Urothelium cell line (cell line): ENCODE data around the gene ZNF112.

Experiments
- DNase-seq: peaks from one replicate; pipeline ENCODE4 v3.0.0; 2011; ENCODE audit warnings: low spot score, mixed read lengths
- FAIRE-seq: peaks from 2 replicates; lab custom pipeline; 2011; peaks lifted over from hg19 to GRCh38; lab: Jason Lieb, UNC

Gene ZNF112

DNA sequence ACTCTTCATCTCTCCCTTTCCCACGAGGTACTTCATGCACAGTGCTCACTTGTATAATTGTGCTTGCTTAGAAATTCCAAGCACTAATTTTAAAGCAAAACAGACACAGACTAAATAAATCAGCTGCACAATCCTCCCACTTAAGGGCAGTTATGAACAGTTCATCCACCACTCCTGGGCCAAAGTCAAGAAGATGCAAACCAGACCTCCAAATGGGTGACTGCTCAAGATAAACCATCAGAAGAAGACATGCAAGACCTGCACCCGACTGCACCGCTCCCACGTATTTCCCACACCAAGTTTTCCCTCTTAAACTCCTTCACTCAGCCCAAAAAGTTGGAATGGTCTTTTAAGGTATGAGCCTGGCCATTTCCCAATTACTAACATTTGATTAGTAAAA is 71.5 kb downstream of the ZNF112 start:
- FAIRE-seq, result no peak
- no peak for DNase-seq

DNA sequence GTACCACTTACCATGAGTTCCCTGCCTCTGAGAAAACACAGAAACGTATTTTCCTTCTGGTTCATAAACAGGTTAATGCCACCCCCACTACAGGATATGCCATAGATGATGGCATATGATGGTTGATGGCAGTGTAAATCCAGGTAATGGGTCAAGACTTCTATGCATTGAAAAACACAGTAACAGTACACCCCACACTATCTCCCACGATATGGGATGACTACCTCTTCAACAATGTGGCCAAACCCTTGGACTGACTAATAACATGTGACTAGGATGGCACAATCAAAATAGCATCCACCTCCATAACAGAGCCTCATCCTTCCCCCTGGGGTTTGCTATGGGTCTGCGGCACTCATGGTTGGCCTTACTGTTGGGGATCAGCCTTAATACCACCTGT is 73.6 kb downstream of the ZNF112 start:
- DNase-seq (no peak), FAIRE-seq (no peak)

DNA sequence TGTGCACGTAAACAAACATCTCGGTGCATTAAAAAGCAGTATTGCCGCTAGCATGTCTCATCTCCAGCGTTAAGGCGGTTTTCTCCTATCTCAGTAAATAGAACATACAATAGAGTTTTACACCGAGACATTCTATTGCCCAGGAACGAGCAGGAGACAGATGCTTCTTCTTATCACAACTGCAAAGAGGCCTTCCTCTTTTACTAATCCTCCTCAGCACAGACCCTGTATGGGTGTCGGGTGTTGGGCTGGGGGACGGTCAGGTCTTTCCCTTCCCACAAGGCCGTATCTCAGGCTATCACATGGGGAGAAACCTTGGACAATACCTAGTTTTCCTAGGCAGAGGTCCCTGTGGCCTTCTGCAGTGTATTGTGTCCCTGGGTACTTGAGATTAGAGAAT is 75.6 kb downstream of the ZNF112 start:
- FAIRE-seq (no peak), DNase-seq (no peak)

DNA sequence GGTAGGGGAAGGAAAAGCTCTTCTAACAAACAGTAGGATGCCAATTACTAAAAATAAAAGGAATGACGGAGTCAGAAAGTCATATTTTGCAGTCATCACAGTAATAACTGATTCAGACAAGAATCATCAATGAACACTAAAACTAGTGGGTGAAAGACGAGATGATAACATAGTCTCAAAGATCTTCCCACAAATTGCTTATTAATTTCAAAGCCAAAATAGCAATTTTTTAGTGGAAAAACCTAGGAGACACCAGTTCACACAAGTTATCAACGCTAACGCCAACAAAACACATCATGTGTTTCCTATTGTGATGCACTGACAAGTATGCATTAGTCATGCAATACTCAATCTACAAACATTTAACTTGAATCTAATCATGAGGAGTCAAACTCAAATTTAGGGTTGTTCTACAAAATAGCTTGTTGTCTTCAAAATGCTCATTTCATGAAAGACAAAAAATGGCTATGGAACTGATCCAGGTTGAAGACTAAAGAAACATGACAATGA is 78.2 kb downstream of the ZNF112 start:
- no peak for DNase-seq
- no peak for FAIRE-seq

DNA sequence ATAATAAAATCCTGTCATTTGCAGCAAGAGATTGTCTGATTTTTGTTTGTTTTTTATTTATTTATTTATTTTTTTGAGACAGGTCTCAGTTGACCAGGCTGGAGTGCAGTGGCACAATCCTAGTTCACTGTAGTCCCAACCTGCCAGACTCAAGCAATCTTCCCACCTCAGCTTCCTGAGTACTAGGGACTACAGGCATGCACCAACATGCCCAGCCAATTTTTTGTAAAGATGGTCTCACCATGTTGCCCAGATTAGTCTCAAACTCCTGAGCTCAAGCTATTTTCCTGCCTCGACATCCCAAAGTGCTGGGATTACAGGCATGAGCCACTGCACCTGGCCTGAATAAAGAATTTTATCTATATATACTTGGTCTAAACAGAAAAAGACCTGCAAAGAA is 79.1 kb downstream of the ZNF112 start:
- FAIRE-seq, result no peak
- DNase-seq, result no peak
